Sciatic nerve (tissue), 2 donors: ENCODE results near the gene NRL. TPM values are rescaled to one million over a fixed set of nuclear protein-coding genes. Genes with fewer than 3 reads are reported as not detected.

ENCODE experiments used
- ATAC-seq: fragments of 200-7000 bp; cut with Tn5 transposase; one replicate; pipeline ENCODE4 v1.9.1; 2020; ENCODE audit warnings: mild to moderate bottlenecking, moderate library complexity
- DNase-seq: peaks from one replicate; pipeline ENCODE4 v3.0.0-alpha.2; 2020; ENCODE audit warnings: low spot score
- intact Hi-C: fragments of 100-400 bp; cut with DNase I; formaldehyde crosslinking; loops from one replicate; pipeline ENCODE4 v1.14.2; 2022
- total RNA-seq: library from RNA; stranded (reverse); fragmentation: NEBNext Ultra II Directional; extraction: Animal tissue kit (Norgen Biotek cat#: 25700); gene quantifications from one replicate; pipeline ENCODE4 v1.2.1, GENCODE V29; 2021
- donor health status: DM: no; HTN: no; CAD: no.
- donor health status: DM: no; HTN: no; CAD: no.

Gene NRL
- total RNA-seq, 1 donor from 2014 or later, result 2.9 TPM

DNA sequence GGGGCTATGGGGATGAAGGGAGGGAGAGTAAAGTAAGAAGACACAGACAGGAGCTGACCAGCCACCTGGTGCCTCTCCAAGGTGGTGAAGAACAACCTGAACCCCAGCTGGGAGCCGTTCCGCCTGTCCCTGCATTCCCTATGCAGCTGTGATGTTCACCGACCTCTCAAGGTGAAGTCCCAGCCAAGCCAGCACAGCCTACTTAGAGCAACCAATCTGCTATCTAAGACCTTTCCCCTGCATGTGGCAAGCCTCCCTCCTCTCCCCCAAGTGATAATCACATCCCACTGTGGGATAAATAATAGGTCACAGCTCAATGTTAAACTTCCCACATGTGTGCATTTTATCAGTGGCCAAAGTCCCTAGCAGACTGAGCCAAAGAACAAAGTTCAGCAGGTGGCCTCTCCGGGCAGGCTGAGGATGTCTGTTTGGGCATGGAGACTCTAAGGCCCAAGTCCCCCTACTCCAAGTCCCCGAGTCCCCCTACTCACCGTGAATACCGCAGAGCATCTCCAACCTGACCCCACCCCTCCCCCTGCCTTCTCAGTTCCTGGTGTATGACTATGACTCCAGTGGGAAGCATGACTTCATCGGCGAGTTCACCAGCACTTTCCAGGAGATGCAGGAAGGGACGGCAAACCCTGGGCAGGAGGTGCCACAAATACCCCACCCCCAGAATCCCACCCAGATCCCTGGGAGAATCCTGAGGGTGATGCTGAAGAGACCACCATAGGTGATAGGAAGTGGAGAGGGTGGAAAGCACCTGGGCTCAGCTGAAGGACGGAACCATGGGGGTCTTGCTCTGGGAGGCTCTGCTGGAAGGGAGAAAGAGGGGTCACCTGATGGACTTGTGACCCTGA lies 39.9 kb downstream of the NRL start:
- ATAC-seq (no peak), DNase-seq (no peak)
- intact Hi-C loops, result no loop called here

DNA sequence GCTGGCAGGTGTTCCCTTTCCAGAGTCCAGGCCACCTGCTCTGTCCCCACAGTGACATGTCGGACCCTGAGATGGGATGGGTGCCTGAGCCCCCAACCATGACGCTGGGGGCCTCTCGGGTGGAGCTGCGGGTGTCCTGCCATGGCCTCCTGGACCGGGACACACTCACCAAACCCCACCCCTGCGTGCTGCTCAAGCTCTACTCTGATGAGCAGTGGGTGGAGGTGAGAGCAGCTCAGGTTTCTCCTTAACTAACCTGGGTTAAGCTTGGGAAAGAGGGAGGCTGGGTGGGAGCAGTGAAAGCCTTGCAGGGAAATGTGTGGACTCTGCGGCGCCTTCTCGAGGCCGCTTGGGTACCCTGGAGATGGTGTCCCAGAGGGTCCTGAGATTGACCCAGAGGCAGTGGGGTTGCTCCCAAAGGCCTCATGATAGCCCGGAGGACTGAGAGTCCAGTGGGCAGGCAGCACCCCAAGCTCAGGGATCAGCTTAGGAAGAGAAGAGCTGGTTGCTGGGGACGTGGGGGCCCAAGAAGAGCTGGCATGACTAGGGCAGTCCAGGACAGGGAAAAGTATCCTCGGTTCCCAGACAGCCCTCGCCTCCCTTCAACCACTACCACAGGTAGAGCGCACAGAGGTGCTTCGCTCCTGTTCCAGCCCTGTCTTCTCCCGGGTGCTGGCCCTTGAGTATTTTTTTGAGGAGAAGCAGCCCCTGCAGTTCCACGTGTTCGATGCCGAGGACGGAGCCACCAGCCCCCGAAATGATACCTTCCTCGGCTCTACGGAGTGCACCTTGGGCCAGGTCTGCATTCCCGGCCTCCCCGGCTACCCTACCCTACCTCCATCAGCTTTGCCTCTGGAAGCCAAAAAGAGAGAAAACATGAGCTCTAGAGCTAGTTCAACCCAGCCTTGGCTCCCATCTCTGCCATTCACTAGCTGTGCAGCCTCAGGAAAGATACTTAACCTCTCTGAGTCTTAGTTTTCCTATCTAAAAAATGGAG lies 41.6 kb downstream of the NRL start:
- DNase-seq (no peak), ATAC-seq (no peak)
- intact Hi-C loops, result no loop called here

GRCh38 chr14:24072436-24072835 lies 42.3 kb downstream of the NRL start:
- intact Hi-C loops, result no loop called here
- no peak for ATAC-seq
- DNase-seq, result no peak

DNA sequence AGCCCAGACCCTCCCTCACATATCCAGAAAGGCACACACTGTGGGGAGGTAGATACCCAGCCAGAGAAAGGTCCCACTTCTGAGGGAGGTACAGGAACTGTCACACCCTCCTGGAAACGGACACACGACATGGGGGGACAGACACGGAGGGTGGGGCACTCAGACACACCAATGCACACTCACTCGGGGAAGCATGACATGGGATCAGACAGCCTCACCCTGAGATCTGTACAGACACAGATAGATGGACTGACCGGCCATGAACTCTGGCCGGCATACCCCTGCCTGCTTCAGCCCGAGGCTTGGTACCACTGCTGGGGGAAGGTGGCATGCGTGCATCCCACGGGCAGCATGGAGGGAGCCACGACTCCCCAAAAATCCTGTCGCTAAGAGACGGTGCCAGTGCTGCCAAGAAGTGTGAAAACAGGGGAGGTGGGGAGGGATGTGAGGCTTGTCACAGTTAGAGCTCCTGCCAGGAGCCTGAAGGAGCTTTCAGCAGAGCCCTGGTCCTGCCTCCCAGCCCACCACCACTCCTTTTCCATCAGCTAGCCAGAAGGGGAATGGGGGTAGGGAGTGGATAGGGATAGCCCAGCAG lies 42.8 kb downstream of the NRL start:
- no peak for DNase-seq
- intact Hi-C loops, result no loop called here
- ATAC-seq, result no peak

DNA sequence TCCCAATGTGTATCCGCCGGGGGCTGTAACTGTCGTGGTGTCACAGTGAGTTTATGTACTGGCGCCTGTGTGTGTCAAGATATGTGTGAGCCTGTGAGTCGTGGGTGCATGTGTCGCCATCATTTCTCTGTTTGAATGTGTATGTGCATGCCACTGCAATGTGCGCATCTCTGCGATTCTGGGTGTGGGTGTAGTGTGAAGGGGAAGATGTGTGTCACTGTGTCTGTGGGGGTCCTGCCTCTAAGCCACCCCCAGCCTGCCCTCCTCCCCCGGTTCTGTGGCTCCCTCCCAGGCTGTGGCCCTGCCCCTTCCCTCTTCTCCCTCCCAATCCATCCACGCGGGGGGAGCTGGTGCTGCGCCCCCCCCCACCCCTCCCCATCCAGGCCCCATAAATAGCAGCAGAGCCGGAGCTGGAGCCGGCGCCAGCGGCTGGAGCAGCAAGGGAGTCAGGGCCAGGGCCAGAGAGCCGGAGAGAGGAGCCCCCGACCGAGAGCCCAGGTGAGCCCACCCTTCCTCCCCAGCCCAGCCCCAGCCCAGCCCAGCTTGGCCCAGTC lies 43.5 kb downstream of the NRL start, which contains the start of gene CPNE6:
Gene CPNE6 (plus strand): TSS at position 419 of the 554 bp plus-strand sequence. CDS start 1,375 bp downstream, outside the sequence.
- DNase-seq (no peak), ATAC-seq (no peak)
- intact Hi-C loops, result no loop called here

DNA sequence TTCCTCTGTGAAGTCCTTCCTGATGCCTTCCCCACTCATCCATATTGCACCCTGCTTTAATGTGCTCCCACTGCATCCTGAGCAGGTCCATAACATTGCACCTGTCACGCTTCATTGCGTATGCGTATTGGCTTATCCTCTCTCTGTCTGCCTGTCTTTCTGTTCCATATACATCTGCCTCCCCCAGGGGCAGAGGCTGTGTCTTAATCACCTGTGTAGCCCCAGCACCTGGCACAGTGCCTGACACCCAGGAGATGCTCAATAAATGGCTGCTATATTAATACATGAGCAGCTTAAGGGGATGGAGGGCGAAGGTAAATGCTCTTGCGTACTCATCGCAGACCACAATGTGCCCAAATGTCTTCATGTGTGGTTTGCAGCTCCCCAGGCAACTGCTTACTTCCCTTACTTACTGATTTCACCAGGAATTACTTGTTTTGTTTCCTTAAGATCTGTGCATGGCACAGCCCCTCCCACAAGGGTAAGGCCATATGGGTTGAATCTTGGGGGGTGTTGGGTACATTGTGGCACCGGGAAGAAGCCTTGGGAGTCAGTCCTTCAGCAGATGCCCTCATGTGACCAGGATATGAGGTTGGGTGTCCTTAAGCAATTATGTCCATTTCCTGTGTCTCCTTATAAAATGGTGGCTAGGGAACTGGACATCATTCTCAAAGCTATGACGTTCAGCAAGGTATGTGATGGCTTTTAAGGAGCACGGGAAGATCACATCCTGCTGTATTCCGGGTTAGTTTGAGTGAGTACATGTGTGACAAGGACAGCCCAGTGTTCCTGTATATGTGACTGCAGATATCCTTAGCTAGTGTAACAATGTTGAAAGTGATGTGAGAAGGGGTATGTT lies 44.2 kb downstream of the NRL start:
- ATAC-seq (no peak), DNase-seq (no peak)
- intact Hi-C loops, result no loop called here

DNA sequence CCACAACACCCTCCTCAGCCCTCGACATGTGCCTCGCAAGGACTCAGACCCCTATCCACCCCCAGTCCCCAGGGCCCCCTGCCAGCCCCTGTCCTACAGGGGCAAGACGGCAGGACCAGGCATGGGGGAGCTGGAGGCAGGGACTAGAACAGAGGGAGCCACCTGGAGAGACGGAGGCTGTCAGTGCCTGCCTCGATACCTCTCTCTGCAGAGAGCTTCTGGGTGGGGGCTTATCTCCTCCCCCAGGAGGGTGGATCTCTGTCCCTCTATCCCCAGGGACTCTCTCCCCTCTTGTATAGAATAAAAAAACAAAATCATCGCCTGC lies 45.4 kb downstream of the NRL start:
- DNase-seq (no peak), ATAC-seq (no peak)
- intact Hi-C loops, result no loop called here

DNA sequence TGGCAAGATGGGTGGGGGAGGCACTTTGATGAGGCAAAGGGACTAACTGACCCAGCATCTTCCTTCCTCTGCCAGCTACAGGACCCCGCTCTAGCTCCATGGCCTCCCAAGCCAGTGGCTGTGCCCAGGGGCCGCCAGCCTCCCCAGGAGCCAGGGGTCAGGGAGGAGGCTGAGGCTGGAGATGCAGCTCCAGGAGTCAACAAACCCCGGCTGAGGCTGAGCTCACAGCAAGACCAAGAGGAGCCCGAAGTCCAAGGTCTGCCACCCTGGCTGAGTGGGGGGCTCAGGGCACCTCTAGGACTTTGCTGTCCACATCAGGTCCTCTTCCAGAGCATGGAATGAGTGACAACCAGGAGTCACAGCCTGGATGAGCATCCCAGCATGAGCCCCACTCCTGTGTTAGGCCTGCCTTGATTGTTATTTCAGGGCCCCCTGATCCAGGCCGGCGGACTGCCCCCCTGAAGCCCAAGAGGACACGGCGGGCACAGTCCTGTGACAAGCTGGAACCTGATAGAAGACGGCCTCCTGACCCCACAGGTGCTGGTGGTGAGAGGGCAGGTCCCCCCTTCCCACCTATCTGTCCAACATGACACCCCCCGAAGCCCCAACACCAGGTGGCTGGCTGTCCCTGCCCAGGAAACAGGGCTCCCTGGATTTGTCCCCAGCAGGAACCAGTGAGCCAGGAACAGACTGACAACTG lies 45.9 kb downstream of the NRL start:
- no peak for ATAC-seq
- DNase-seq, result no peak
- intact Hi-C loops, result no loop called here

- ATAC-seq, result no peak
- intact Hi-C loops, result no loop called here
- no peak for DNase-seq
These were observed 47.3 kb downstream of the NRL start for GRCh38 chr14:24067133-24068082.

DNA sequence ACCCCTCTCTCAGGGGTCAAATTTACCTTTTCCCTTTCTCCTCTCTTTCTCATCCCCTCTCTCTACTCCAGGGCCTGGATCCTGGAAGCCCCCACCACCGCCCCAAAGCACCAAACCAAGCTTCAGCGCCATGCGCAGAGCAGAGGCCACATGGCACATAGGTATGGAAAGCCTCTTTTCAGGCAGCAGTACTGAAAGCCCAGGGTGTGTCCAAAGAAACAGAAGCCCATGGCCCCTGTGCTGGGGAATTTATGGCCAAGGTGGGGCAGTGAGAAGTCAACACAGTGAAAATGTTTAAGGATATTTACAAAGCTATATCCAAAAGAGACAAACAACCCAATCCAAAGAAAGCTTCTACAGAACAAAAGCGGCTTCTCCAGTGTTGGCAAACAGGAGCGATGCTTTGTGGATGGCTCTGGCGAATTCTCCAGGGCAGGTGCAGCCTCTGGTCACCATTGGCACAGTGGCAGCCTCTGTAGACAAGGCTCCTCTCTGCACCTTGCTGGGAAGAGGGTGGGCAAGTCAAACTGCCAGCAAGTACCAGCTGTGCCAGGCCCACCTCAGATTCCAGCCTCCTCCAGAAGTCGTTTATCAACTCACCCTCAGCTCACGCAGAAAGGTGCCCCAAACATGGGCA lies 48.1 kb downstream of the NRL start:
- intact Hi-C loops, result loop anchor here (1.0 kb wide), 1 partner anchor 35 kb away; no protein-coding TSS in a partner anchor
- ATAC-seq (no peak), DNase-seq (no peak)

- intact Hi-C loops, result no loop called here
- ATAC-seq (no peak), DNase-seq (no peak)
These were observed 49.3 kb downstream of the NRL start for GRCh38 chr14:24065408-24065807.

DNA sequence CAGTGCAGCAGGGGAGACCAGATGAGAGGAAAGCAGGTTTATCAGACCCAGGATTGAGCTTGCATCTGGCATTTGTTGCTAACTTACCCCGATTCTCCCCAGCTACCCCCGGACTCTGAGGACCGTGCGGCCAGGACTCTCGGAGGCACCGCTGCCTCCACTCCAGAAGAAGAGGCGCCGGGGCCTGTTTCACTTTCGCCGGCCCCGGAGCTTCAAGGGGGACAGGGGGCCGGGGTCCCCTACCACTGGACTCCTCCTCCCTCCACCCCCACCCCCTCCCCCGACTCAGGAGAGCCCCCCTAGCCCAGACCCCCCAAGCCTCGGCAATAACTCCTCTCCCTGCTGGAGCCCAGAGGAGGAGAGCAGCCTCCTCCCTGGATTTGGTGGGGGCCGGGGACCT lies 49.9 kb downstream of the NRL start:
- no peak for ATAC-seq
- intact Hi-C loops, result no loop called here

GRCh38 chr14:24064091-24064795 lies 50.5 kb downstream of the NRL start:
- intact Hi-C loops, result no loop called here
- DNase-seq (peak; percentile 48), ATAC-seq (no peak)

More for the DNA sequence above, 49.9 kb downstream of the NRL start:
- DNase-seq, result no peak

DNA sequence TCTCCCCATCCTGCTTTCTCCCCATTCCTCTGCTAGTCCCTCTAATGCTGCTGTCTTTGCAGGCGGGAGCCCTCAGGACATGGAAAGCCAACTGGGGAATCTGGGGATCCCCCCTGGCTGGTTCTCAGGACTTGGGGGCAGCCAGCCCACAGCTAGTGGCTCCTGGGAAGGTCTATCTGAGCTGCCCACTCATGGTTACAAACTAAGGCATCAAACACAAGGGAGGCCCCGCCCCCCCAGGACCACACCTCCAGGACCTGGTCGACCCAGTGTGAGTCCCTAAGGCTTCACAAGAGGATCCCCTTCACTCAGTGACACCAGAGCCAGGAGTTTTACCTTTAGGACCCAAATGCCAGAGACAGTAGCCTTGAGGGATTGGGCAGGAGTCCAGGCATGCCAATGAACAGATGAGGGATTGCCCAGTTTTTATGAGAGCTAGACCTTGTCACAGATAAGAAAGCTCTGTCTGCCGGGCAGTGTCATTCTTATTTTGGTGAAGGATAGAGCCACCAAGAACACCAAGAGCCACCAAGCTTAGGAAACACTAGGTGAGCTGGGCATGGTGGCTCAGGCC lies 51.4 kb downstream of the NRL start:
- ATAC-seq (no peak), DNase-seq (no peak)
- intact Hi-C loops, result no loop called here

GRCh38 chr14:24062216-24062980 lies 52.4 kb downstream of the NRL start:
- ATAC-seq (no peak), DNase-seq (peak; percentile 40)
- intact Hi-C loops, result no loop called here
